Hepatocyte (in vitro differentiated cells): Measurements from ENCODE around the gene CTNNA1.

Source experiments
- CTCF ChIP-seq: fragments of 200-600 bp; sonication (generic); IDR thresholded peaks from 2 replicates; pipeline ENCODE4 v1.5.1; 2016; ENCODE audit warnings: antibody characterized with exemption, mild to moderate bottlenecking; ENCODE audit not compliant: poor library complexity
- EZH2 ChIP-seq: fragments of 200-600 bp; sonication (generic); IDR thresholded peaks from 2 replicates; pipeline ENCODE4 v1.6.1; 2016; ENCODE audit warnings: antibody characterized with exemption, mild to moderate bottlenecking, borderline replicate concordance

- no peak for TF ChIP-seq CTCF
- no peak for TF ChIP-seq EZH2
These were observed 8.9 kb downstream of the CTNNA1 start for GRCh38 chr5:138762110-138762509.
